HG02884 (cell line): Measurements from ENCODE around the gene PNPLA1.
"Not testable (repeated sequence)": the region's sequence is repeated elsewhere in the genome, so short reads cannot be mapped to it uniquely, and the experiment has no call there.

ENCODE experiments used
- ATAC-seq: cut with Tn5 transposase; IDR thresholded peaks from one replicate; pipeline ENCODE4 v1.9.1; 2021; ENCODE audit warnings: mild to moderate bottlenecking, moderate library complexity; ENCODE audit not compliant: unreplicated experiment

The PNPLA1 gene

DNA sequence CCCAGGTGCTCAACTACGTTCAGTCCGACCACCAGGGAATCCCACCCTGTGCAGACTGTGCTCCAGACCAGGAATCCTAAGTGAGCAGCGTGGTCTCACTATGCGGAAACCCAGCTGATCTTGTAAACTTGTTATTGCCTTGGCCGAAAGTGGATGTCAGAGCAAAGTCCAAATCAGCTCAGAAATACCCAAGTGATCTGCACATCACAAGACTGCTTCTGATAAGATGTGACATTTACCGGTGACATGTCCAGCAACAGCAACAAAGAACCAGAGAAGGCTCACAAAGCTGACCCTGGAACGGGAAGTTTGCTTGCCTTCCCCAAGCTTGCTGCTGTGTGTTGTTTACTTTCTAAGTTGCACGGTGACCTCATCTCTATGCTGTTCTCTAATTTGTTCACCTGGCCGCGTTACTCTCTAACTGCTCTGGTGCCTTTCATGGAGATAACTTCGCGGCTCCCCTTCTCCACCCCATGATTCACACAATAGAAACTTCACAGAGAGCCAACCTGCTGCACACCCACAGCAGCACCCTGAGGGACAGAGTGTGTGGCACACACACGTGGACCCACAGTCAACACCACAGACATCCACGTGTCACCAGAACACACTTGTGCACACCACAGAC lies 65.1 kb downstream of the PNPLA1 start:
- no peak for ATAC-seq

DNA sequence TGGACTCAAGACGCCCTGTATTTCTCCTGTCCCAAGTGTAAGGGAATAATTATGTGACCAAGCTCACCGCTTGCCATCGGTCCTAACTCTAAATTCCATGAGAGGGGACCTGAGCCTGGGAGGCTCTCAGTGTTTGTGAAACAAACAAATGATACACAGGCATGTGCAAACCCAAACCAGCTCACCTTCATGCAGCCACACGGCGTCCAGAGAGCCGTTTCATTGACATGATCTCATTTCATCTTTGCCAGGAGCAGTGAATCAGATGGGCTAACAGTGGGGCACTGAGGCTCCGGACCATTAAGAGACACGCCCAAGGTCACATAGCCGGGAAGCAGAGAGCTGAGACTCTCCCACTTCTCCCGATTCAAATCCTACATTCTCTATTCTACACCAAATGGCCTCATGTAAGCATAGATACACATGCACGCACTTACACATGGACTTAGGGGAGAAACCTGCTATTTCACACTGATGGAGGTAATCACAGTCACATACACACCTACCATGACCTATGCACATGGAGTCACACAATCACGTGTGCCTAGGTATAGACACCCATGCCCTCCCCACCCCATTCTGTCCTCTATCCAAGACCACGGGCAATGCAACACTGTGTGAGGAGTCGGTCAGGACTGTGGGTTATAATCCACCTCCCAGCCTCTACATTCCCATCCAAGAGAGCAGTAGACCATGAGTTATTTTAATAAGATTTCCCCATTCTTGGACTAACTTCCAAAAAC lies 65.8 kb downstream of the PNPLA1 start:
- no peak for ATAC-seq

DNA sequence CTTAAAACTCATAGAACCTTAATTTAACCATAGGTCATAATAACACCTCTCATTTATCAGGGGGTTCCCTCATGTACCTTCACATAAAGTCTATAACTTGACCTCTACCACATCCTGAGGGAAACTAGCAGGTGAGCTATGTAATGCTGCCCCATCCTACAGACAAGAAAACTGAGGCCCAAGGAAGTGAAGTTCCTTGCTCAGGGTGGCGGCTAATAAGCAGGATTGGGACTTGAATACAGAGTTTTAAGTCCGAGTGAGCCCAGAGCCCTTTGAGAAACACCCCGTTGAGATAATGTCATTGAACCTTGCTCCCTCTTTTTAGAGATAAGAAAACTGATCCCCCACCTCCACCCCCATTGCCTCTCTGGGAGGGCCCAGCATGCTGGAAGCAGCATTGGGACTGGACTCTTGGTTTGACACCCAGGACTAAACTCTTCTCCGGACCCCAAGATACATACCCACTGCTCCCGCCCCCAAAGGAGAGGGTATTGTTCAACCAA lies 66.4 kb downstream of the PNPLA1 start:
- no peak for ATAC-seq

DNA sequence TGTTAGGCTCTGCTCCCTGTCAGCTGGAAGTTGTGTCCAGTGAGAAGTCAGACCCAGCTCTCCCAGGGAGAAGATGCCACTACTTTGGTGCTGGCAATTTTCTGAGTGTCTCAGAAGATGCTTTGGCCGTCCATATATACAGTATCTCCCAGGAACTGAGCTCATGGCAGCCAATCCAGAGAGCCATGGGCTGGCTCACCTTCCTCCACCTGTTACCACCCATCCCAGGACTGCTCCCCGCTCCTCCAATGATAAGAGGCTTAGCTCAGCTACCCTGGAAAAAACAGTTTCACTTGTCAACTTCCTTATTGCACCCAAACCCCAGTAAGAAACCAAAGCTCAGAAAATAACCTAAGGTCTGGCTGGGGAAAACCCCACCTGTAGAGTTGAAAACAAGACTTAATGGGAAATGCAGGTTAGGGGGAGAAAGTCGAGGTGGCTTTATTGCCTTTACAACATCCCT lies 67.0 kb downstream of the PNPLA1 start, which contains the start of gene BNIP5:
Gene BNIP5, minus strand, starts transcription at position 110 of the 463 bp plus-strand sequence. CDS start 6,198 bp downstream, outside the sequence.
- no peak for ATAC-seq

DNA sequence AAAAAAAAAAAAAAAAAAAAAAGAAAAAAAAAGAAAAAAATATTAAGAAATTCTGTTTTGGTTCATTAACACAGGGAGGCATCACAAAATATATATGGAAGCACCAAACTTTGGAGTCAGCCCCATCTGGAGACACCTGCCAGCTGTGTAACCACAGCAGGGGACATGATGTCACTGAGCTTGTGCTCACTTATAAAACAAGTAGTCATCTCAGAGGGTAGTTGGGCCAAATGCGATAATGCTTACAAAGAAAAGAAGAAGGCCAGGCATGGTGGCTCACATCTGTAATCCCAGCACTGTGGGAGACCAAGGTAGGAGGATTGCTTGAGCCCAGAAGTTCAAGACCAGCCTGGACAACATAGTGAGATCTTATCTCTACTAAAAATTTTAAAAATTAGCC lies 68.0 kb downstream of the PNPLA1 start:
- ATAC-seq = no peak

DNA sequence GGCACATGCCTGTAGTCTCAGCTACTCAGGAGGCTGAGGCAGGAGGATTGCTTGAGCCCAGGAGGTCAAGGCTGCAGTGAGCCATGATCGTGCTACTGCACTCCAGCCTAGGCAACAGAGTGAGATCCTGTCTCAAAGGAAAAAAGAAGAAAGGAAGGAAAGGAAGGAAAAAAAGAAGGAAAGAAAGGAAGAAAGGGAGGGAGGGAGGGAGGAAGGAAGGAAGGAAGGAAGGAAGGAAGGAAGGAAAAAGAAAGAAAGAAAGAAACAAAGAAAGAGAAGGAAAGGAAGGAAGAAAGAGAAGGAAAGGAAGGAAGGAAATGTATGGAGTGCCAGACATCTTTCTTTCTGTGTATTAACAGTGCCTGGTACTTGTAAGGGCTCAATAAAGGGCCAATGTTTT lies 68.4 kb downstream of the PNPLA1 start:
- not testable (repeated sequence) for ATAC-seq

DNA sequence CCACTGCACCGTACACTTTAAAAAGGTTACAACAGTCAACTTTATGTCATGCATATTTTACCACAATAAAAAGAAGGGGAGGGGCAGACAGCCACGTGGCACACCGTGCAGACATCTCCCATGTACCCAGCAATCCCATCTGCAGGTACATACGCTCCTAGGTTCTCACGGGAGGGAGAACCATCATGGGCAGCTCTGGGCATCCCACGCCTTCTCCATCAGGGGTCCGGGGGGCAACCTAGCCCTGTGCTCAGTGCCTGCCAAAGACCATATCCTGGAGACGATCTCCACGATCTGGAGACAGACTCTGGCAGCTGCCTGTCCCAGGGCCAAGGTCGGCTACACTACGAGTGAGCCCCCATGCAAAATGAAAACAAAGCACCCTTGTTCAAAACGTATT lies 69.3 kb downstream of the PNPLA1 start:
- ATAC-seq = no peak

DNA sequence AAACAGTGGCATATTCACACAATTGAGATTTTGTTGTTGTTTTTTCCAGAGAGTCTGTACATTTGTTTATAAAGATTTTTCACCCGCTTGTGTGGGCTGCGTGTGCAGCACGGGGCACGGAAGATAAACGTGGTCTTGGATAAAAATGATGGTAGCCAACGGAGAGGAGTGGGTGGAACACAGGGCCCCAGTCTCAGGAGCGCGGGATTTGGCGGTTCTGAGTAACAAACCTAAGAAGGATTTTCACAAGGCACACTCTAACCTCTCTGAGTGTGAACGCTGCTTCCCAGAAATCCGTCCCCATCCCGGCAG lies 70.4 kb downstream of the PNPLA1 start:
- no peak for ATAC-seq

DNA sequence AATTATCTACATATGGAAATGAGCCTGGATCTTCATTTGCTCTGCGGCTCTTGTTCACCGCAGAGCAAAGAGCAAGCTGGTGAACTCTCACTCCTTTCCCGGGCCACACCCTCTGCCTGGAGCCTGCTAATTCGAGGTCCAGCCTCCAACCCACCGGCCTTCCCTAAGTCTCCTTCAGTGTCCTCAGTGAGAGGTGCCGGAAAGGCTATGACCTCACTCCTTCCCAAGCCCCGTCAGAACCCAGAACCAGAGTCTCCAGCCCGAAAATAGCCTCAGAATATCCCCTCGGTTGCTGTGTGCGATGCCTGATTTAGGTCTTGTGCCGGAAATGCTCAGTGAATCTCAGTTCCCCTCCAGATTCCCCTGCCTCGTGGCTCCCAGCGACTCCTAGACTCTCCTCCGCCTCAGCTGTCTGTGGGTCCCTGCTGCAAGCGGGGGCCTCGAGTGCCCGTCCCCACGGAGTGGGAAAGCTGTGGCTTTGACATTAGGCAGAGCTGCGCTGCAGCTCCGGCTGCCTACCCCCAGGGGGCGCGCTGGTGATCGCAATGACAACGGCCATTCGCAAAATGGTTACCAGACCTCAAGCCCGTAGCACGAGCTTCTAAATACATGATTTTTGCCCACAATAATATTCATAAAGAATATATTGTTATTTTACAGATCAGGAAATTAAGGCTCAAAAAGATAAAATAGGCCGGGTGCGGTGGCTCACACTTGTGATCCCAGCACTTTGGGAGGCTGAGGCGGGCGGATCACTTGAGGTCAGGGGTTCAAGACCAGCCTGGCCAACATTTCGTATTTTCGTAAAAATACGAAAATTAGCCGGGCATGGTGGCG lies 71.0 kb downstream of the PNPLA1 start:
- no peak for ATAC-seq

DNA sequence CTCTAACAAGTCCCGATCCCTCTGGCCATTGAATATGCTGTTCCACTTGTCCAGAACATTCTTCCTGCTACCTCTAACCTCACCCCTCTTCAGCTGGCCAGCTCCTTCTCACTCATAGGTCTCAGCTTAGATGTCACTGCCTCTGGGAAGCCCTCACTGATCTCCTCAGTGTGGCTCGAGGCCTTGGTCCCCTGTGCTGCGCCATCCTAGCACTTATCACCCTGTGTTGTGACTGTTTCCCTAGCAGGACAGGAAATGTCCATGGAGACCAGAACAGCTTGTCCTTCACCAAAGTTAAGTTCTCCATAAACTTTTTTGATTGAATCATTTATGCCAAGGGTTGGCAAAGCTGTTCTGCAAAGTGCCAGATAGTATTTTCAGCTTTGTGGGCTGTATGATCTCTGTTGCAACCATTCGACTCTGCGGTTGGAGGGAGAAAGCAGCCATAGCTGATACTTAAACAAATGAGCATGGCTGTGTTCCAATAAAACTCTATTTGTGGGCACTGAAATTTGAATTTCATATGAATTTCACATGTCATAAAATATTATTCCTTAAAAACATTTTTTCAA lies 73.3 kb downstream of the PNPLA1 start:
- ATAC-seq = no peak

DNA sequence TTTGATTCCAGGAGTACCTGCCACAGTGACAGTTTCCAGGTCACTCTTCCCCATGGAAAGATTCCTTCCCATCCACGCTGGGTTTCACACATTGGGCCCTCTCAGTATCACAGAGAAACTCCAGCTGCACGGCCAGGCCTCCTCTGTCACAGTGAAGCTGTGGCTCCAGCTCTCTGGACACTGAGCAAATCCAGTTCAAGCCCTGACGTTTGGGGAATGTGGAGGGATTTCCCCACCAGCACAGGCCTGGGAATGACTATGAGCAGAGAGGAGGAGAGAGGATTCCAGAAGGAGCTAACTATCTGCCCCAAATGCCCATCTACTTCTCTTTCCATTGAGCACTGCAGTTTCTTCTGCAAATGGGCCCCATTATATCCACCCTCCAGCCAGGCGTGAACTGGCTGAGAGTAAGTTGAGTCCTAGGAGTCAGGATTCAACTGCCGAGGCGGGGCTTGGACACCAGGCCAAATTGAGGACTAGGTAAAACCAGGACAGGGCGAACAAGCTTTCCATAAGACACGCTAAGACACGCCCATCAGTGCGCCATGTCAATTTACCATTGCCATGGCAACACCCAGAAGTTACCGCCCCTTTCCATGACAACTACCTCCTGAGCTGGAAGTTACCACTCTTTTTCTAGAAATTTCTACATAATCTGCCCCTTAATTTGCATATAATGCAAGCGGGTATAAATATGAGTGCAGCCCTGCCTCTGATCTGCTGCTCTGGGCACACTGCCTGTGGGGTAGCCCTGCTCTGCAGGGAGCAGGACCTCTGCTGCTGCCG lies 76.0 kb downstream of the PNPLA1 start:
- ATAC-seq = no peak

DNA sequence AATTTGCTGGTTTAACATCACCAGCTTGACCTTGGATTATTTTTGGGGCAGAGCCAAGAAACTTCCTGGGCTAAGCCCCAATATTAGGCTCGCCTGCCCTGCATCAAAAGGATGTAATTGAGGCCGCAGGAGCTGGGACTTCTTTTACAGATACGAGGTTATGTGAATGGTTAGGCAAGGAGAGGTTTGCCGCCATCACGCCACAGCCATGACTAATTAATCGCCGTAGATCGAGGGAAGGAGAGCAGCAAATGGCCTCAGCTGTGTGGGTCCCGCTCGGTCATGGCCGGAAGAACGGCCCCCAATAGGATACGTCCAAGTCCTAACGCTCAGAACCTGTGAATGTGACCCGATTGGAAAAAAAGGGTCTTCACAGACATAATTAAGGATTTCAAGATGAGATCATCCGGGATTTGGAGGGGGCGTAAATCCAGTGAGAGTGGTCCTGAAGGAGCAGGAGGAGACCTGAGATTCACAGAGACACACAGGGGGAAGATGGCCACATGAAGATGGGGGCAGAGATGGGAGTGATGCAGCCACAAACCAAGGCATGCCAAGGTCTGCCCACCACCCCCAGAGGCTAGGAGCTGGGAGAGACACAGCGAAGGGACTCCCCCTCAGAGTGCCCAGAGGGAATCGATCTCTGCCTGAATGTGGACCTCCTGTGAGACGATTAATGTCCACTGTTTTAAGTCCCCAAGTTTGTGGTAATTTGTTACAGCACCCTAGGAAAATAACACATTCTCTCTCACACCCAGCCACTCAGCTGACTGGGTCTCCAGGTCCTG lies 76.8 kb downstream of the PNPLA1 start:
- ATAC-seq = no peak

DNA sequence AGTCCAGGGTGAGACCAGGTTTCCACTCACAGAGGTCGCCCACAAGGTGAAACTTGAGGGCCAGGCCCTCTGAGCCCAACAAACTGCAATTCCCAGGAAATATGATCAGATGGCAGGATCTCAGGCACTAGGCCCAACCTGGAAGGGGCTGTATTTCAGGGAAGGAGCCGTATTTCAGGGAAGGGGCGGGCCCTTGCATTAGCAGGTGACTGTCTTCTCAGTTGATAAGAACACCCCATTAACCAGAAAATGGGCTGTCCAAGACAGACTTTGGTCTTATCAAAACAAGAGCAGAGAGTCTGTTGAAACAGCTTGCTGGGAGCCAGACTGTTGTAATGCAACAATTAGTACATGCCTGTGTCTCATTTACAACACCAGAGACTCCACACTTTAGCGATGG lies 77.8 kb downstream of the PNPLA1 start:
- no peak for ATAC-seq

DNA sequence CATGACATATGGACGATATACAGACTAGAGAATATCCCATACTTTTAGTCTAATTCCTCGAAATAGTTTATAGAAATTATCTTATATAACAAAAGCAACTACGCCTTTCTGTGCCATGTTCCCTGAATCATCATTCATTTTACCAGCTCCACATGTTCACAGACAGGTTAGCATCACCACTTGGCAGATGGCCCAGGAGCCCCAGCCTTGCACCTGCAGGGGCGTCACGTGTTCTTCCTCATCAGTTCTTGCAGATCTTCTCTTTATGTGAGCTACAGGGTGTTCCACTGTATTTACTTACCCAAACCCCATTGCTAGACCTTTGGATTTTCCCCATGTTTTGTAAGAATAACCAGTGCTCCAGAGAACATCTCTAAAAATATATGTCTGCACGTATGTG lies 79.4 kb downstream of the PNPLA1 start:
- ATAC-seq = no peak

DNA sequence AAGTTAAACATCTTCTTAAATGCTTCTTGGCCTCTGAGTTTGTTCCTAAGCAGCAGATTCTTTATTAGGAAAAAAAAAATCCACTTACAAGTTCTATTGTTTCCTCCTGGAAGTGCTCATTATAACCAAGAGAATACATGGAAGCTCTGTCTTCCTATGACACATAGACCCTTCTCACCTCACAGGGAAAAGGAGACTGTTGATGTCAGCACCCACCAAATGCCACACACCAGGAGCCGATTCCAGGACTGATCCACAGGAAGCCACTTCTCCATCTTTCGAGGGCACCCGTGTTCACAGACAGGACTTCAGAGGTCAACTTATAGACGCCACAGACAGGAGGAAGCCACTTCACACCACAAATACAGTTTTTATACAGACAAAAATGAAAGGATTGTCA lies 80.2 kb downstream of the PNPLA1 start:
- ATAC-seq = no peak

DNA sequence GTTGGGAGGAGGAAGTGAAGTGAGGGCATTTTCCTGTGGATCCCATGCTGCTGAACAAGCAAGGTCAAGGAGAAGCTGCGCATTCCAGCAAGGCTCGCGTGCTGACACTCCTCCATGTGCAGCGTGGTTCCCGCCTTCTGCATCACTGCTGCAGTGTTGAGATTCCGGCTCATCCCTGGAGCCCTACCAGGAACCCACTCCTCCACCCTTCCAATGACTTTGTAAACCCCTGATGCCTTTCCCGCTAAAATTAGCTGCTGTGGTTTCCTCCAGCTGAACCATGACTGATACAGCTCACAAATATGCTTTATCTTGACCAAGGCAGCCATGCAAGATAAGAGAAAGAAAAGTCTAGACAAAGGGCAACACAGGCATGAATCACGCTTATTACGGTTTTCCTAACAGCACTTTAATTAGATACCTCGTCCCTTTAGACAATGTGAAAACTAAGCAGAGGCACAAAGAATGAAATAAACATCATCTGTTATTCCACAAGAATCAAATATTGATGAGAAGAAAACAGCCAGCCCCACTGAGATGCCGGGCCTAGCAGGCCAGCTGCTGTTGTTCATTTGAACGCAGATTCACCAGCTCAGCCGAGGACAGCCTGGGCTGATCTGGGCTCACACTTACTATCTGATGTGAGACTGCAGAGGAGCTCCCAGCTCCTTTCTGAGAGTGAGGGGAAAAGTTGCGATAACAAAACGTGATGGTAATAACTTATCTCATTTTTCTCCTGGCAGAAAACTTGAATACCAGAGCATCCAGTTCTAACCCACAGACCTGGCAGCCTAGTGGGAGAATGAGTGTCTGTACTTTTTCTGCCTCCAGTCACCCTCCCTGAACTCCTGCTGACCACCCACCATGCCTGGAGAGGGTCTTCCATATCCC lies 81.1 kb downstream of the PNPLA1 start:
- no peak for ATAC-seq

DNA sequence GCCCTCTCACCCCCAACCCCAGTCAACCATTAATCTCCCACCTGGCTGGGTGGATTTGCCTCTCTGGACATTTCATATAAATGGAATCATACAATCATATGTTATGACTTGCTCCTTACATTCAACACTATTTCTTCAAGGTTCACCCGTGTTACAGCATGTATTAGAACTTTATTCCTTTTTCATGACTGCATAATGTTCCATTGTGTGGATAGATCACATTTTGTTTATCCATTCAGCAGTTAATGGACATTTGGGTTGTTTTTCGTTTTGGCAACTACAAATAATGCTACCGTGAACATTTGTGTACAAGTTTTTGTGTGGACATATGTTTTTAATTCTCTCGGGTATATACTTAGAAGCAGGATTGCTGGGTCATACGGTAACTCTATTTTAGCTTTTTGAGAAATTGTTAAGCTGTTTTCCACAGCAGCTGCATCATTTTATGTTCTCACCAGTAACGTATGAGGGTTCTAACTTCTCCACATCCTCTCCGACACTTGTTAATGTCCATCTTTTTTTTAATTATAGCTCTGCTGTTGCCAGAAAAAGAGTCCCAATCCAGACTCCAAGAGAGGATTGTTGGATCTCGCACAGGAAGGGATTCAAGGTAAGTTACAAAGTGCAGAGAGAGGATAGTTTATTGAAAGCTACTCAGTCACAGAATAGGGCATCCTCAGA lies 82.8 kb downstream of the PNPLA1 start:
- no peak for ATAC-seq

DNA sequence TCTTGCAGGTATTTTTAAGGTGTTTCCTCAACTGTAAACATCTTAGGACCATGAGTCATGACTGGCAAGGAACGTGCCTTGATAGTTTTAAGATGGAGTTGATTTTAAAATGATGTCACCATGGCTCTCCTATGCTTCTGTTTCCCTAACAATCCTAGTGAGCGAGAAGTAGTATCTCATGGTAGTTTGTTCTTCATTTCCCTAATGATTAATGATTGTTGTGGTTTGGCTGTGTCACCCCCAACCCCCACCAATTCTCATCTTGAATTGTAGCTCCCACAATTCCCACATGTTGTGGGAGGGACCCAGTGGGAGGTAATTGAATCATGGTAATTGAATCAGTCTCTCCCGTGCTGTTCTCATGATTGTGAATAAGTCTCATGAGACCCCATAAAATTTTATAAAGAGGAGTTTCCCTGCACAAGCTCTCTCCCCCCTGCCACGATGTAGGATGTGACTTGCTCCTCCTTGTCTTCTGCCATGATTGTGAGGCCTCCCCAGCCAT lies 83.6 kb downstream of the PNPLA1 start:
- ATAC-seq = no peak
